B cell (primary cell): ENCODE measurements around the gene SLC2A9. TPM values are rescaled to one million over a fixed set of nuclear protein-coding genes. Genes with fewer than 3 reads are reported as not detected.
"Not testable (repeated sequence)": the region's sequence is repeated elsewhere in the genome, so short reads cannot be mapped to it uniquely, and the experiment has no call there.

ENCODE experiments used
- ATAC-seq: fragments of 200-7000 bp; cut with Tn5 transposase; one replicate; pipeline ENCODE4 v1.10.0; 2021; ENCODE audit warnings: low read depth, mild to moderate bottlenecking, moderate number of reproducible peaks, moderate library complexity
- CTCF ChIA-PET: fragments of 350-600 bp; sonication (Branson Sonifier 250); formaldehyde crosslinking; loops from one replicate; lab custom pipeline; 2021; ENCODE audit warnings: antibody characterized with exemption, inconsistent platforms; lab: Charles Lee
- POLR2A ChIA-PET: fragments of 350-600 bp; sonication (Branson Sonifier 250); formaldehyde crosslinking; loops from one replicate; lab custom pipeline; 2021; ENCODE audit warnings: antibody characterized with exemption; lab: Charles Lee
- DNase-seq: peaks from one replicate; pipeline ENCODE4 v3.0.0; 2013
- H2AFZ ChIP-seq: 2 replicates; pipeline ENCODE4 v1.6.1; 2012; ENCODE audit warnings: mild to moderate bottlenecking, low read depth, low read length; ENCODE audit not compliant: insufficient read depth, poor library complexity, severe bottlenecking
- H3K27ac ChIP-seq, 2 donors: 1 replicate in 1 of 2; 2 replicates in 1 of 2; pipeline ENCODE4 v1.5.1; 2012 to 2013; ENCODE audit warnings: low read length in 2 of 2, mild to moderate bottlenecking in 2 of 2, moderate library complexity in 1 of 2
- H3K27me3 ChIP-seq, 4 experiments: fragments of 200-600 bp in 1 of 4; sonication (generic) in 1 of 4; replicated peaks in 1 of 4; 1 replicate in 2 of 4; 2 replicates in 2 of 4; pipeline versions ENCODE4 v1.6.1 to v1.7.0; 2013 to 2016; ENCODE audit warnings: low read length in 3 of 4, mild to moderate bottlenecking in 2 of 4, mixed read lengths in 1 of 4, moderate library complexity in 1 of 4; ENCODE audit not compliant: insufficient read depth in 4 of 4, control insufficient read depth in 3 of 4; ENCODE audit errors: control extremely low read depth in 1 of 4
- H3K36me3 ChIP-seq, 2 experiments: replicated peaks in 1 of 2; 1 replicate in 1 of 2; 2 replicates in 1 of 2; pipeline versions ENCODE4 v1.6.1 to v1.7.1; 2013; ENCODE audit warnings: low read length in 1 of 2; ENCODE audit not compliant: insufficient read depth in 2 of 2, control insufficient read depth in 1 of 2; ENCODE audit errors: control extremely low read depth in 1 of 2, extremely low read depth in 1 of 2
- H3K4me1 ChIP-seq, 2 donors: fragments of 200-600 bp in 1 of 2; sonication (generic) in 1 of 2; 1 replicate in 1 of 2; 2 replicates in 1 of 2; pipeline versions ENCODE4 v1.5.1 to v1.6.1; 2013 to 2017; ENCODE audit warnings: low read length in 2 of 2; ENCODE audit not compliant: control insufficient read depth in 2 of 2, insufficient read depth in 2 of 2
- H3K4me2 ChIP-seq: replicated peaks from 2 replicates; pipeline ENCODE3; 2012; ENCODE audit warnings: mild to moderate bottlenecking, low read depth, low read length; ENCODE audit not compliant: poor library complexity, severe bottlenecking
- H3K4me3 ChIP-seq, 5 experiments: fragments of 200-600 bp in 1 of 5; sonication (generic) in 1 of 5; 1 replicate in 3 of 5; 2 replicates in 2 of 5; pipeline versions ENCODE4 v1.5.1 to v1.7.0; 2011 to 2016; ENCODE audit warnings: low read length in 4 of 5, mild to moderate bottlenecking in 4 of 5, low read depth in 2 of 5, control low read depth in 1 of 5, moderate library complexity in 1 of 5; ENCODE audit not compliant: insufficient read depth in 1 of 5; ENCODE audit errors: control extremely low read depth in 1 of 5, extremely low read depth in 1 of 5
- H3K79me2 ChIP-seq: fragments of 200-600 bp; sonication (generic); one replicate; pipeline ENCODE4 v1.6.0; 2016; ENCODE audit warnings: low read length; ENCODE audit not compliant: control insufficient read depth, insufficient read depth
- H3K9ac ChIP-seq: fragments of 200-600 bp; sonication (generic); 2 replicates; pipeline ENCODE4 v1.6.1; 2017; ENCODE audit warnings: mild to moderate bottlenecking, low read length, moderate library complexity
- H3K9me3 ChIP-seq, 3 donors: one replicate each; pipeline versions ENCODE4 v1.6.1 to v1.7.1; 2013; ENCODE audit warnings: low read length in 2 of 3; ENCODE audit not compliant: control insufficient read depth in 2 of 3, insufficient read depth in 1 of 3; ENCODE audit errors: control extremely low read depth in 1 of 3
- H4K20me1 ChIP-seq: 2 replicates; pipeline ENCODE4 v1.6.0; 2012; ENCODE audit warnings: mild to moderate bottlenecking, low read length; ENCODE audit not compliant: insufficient read depth, control insufficient read depth, poor library complexity, severe bottlenecking
- H3K27ac Mint-ChIP-seq: one replicate; pipeline ENCODE4 v1.8.0; 2021; ENCODE audit warnings: mixed read lengths
- H3K27me3 Mint-ChIP-seq: one replicate; pipeline ENCODE4 v1.8.0; 2021; ENCODE audit warnings: mixed read lengths
- H3K4me1 Mint-ChIP-seq: one replicate; pipeline ENCODE4 v1.8.0; 2021; ENCODE audit warnings: mixed read lengths
- H3K4me3 Mint-ChIP-seq: one replicate; pipeline ENCODE4 v1.8.0; 2021; ENCODE audit warnings: mixed read lengths
- H3K9me3 Mint-ChIP-seq: one replicate; pipeline ENCODE4 v1.8.0; 2022; ENCODE audit warnings: mixed read lengths; ENCODE audit not compliant: insufficient read depth
- CTCF ChIP-seq: fragments of 200-600 bp; IDR thresholded peaks from one replicate; pipeline ENCODE4 v1.8.0; 2022; ENCODE audit warnings: antibody characterized with exemption, mild to moderate bottlenecking
- EZH2 ChIP-seq: IDR thresholded peaks from 2 replicates; pipeline ENCODE4 v1.6.1; 2012; ENCODE audit warnings: borderline replicate concordance, low read depth, mild to moderate bottlenecking, moderate library complexity, low read length; ENCODE audit not compliant: insufficient read depth, poor library complexity, severe bottlenecking
- WGBS: methylation state at CpG from one replicate; pipeline ENCODE4 v1.1.5; 2013; ENCODE audit warnings: missing lambda C conversion rate; ENCODE audit not compliant: insufficient coverage; 5-methylcytosine and 5-hydroxymethylcytosine counted together
- intact Hi-C: fragments of 100-400 bp; cut with micrococcal nuclease; formaldehyde crosslinking; loops from one replicate; pipeline ENCODE4 v1.10.0; 2022
- polyA plus RNA-seq: library from polyadenylated mRNA; depleted of rRNA; stranded (reverse); fragments of >200 nt; gene quantifications from 2 replicates; pipeline ENCODE4 v1.2.3, GENCODE V29; 2012
- total RNA-seq, 2 donors: library from RNA; stranded (reverse); fragments of 120-200 nt in 1 of 2; gene quantifications; 1 replicate in 1 of 2; 2 replicates in 1 of 2; pipeline versions ENCODE4 v1.2.3 to v1.2.4, GENCODE V29; 2013 to 2022

SLC2A9 gene
- total and polyA plus RNA-seq, 2 donors (not counting 1 experiment from before 2014, with no cell fraction given), result 0.89 to 2.1 TPM

- Mint-ChIP-seq H3K27ac (no peak overlapping the region), H3K27me3 (no peaks in the 10 kb centered on the region), H3K4me1 (no peaks in the 10 kb centered on the region), H3K9me3 (peaks cover 5% of the 10 kb centered on the region), H3K4me3 (no peak overlapping the region)
- no peaks in the 10 kb centered on the region for H3K79me2 ChIP-seq
- no peak overlapping the region for H3K4me3 ChIP-seq
- no peak for DNase-seq
- H3K4me1 ChIP-seq, result no peaks in the 10 kb centered on the region
- WGBS, result 98% methylated on average over 7 of the region's 7 CpGs
- CTCF ChIA-PET, result no interaction called here
- H3K9me3 ChIP-seq, result peaks cover 0 to 9% (median 0%) of the 10 kb centered on the region in 3 donors
- no peak for ATAC-seq
- H3K36me3 ChIP-seq, result no peaks in the 10 kb centered on the region
- H3K4me2 ChIP-seq, result no peak overlapping the region
- no peak for TF ChIP-seq CTCF
- no peak for TF ChIP-seq EZH2
- no peak overlapping the region for H3K27ac ChIP-seq
- no peak overlapping the region for H3K9ac ChIP-seq
- no peaks in the 10 kb centered on the region for H3K27me3 ChIP-seq
- H2AFZ ChIP-seq, result no peak overlapping the region
- intact Hi-C loops, result no loop called here
- H4K20me1 ChIP-seq, result no peaks in the 10 kb centered on the region
- POLR2A ChIA-PET, result no interaction called here
Observed at GRCh38 chr4:9984621-9985020, 36.7 kb downstream of the SLC2A9 start.

- WGBS, result 85% methylated on average over 6 of the region's 6 CpGs
- no peaks in the 10 kb centered on the region for H4K20me1 ChIP-seq
- ATAC-seq (no peak), DNase-seq (no peak)
- H3K4me1 ChIP-seq, result no peaks in the 10 kb centered on the region
- POLR2A ChIA-PET, result no interaction called here
- peaks cover 0 to 9% (median 0%) of the 10 kb centered on the region in 3 donors for H3K9me3 ChIP-seq
- H3K27me3 ChIP-seq, result no peaks in the 10 kb centered on the region
- no peak overlapping the region for H3K4me2 ChIP-seq
- H3K79me2 ChIP-seq, result no peaks in the 10 kb centered on the region
- no peak overlapping the region for H3K4me3 ChIP-seq
- Mint-ChIP-seq H3K4me3 (no peak overlapping the region), H3K27me3 (no peaks in the 10 kb centered on the region), H3K27ac (no peak overlapping the region), H3K4me1 (no peaks in the 10 kb centered on the region), H3K9me3 (peaks cover 5% of the 10 kb centered on the region)
- CTCF ChIA-PET, result no interaction called here
- no peak overlapping the region for H3K27ac ChIP-seq
- no peak overlapping the region for H2AFZ ChIP-seq
- no peaks in the 10 kb centered on the region for H3K36me3 ChIP-seq
- H3K9ac ChIP-seq, result no peak overlapping the region
- intact Hi-C loops, result no loop called here
- TF ChIP-seq EZH2 (no peak), CTCF (no peak)
Observed at GRCh38 chr4:9983211-9983610, 38.1 kb downstream of the SLC2A9 start.

GRCh38 chr4:9981899-9982298 lies 39.4 kb downstream of the SLC2A9 start:
- H3K79me2 ChIP-seq, H3K4me2 ChIP-seq, H3K4me1 ChIP-seq, H3K27ac ChIP-seq, H3K27me3 ChIP-seq, H2AFZ ChIP-seq, H3K27me3 Mint-ChIP-seq, ATAC-seq, H3K9me3 Mint-ChIP-seq, H3K36me3 ChIP-seq, DNase-seq, H3K9me3 ChIP-seq, H3K27ac Mint-ChIP-seq, H4K20me1 ChIP-seq, CTCF ChIA-PET, H3K4me3 ChIP-seq, POLR2A ChIA-PET, H3K4me1 Mint-ChIP-seq, H3K4me3 Mint-ChIP-seq, H3K9ac ChIP-seq, intact Hi-C loops: not testable (repeated sequence)
- WGBS, result 100% methylated on average over 7 of the region's 14 CpGs
